GM18951 (cell line): ENCODE data around the gene IGDCC3.

Experiments
- POLR2A ChIP-seq: IDR thresholded peaks from 4 replicates; pipeline ENCODE4 v1.6.1; 2011; ENCODE audit warnings: mild to moderate bottlenecking; ENCODE audit not compliant: insufficient read length, insufficient read depth; ENCODE audit errors: extremely low read depth
- in situ Hi-C: fragments of 300-500 bp; cut with MboI; formaldehyde crosslinking; loops from one replicate; pipeline ENCODE4 v1.12.0; 2022; ENCODE audit warnings: low sequenced_read_pairs, mixed read lengths, inconsistent platforms; ENCODE audit not compliant: unreplicated experiment

The IGDCC3 gene

DNA sequence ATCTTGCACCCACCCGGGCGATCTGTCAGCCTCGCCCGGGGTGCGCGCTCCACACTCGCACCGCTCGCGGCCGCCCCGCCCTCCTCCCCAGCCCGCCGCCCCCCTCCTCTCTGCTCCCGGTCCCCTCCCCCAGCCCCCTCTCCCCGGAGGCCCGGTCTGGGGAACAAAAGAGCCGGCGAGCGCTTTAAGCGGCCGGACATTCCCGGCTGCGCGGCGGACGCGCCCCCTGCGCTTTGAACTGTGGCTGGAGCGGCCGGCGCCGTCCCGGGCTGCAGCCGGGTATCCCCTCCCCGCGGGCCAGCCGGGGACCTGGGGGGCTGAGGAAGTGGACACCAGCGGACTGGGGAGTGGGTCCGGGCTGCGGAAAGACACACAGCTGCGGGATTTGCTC, at the start of gene IGDCC3:
Gene IGDCC3, minus strand, starts transcription at position 27 of the 391 bp plus-strand sequence. CDS start 214 bp downstream, outside the sequence.
- TF ChIP-seq POLR2A, result no peak
- in situ Hi-C loops, result no loop called here

DNA sequence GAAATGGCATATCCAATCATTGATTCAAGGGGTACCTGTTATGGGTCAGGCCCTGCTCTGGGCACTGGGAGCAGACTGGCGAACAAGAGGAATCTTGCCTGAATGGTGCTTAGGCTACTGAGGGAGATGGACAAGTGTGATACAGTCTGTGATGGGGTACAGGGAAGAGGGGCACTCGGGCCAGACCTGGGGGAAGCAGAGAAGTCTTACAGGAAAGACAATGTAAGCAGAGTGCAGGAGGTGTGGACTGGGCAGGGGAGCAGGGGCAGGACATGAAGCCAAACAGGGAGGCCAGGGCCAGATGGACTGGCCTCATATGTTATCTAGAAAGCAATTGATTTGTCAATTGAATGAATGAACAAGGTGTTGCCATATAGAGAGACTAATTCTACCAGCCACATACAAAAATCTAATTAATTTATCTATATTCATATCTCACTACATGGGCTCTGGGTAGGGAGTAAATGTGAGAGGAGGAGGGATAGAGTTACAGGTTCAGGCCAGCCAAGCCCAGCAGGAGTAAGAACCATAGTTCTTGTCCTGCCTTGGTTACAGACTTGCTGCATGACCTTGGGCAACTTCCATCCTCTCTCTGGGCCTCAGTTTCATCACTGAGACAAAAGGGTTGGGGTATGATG, 48.5 kb upstream of the IGDCC3 start:
- in situ Hi-C loops, result no loop called here
- no peak for TF ChIP-seq POLR2A

DNA sequence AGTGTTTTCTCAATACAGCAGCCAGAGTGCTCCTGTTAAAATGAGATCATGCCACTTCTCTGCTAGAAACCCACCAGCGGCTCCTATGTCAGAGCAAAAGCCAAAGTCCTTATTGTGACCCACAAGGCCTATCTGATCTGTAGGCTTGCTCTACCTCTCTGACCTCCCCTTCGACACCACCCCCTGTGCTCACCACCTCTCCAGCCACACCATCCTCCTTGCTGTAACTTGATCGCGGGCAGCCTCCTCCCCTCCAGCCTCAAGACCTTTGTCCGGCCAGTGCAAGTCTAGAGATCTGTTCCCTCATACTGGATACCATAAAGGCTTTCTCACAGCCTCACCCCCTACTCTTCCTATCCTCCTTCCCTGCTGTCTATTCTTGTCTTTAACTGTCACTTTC, 46.9 kb upstream of the IGDCC3 start:
- in situ Hi-C loops, result no loop called here
- TF ChIP-seq POLR2A, result no peak

GRCh38 chr15:65423976-65424679, 46.3 kb upstream of the IGDCC3 start:
- no peak for TF ChIP-seq POLR2A
- in situ Hi-C loops, result no loop called here

- no peak for TF ChIP-seq POLR2A
Measured at GRCh38 chr15:65423150-65423975, 45.6 kb upstream of the IGDCC3 start.

GRCh38 chr15:65421360-65422215, 43.8 kb upstream of the IGDCC3 start:
- TF ChIP-seq POLR2A, result no peak
- in situ Hi-C loops, result no loop called here

More at GRCh38 chr15:65423150-65423975, 45.6 kb upstream of the IGDCC3 start:
- in situ Hi-C loops, result no loop called here

DNA sequence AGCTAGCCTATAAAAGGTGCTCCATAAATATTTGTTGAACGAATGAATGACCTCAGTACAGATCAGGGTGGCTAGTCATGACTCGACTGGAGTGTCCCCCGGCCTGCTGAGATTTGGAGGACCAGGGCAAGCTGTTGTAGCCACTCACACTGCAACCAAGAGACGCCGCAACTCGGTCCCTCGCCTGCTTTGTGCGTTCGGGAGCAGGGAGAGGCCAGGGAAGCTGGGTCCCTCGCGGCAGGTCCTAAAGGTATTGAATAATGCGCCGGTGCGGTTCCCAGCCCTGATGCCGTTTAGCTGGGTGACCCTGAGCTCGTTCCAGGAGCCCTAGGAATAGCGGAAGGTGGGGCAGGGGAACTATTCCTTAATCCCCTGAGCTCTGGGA, 43.2 kb upstream of the IGDCC3 start:
- in situ Hi-C loops, result no loop called here
- no peak for TF ChIP-seq POLR2A

- in situ Hi-C loops, result no loop called here
- no peak for TF ChIP-seq POLR2A
Measured at GRCh38 chr15:65418596-65418995, 40.8 kb upstream of the IGDCC3 start.

- in situ Hi-C loops, result no loop called here
- no peak for TF ChIP-seq POLR2A
Measured at GRCh38 chr15:65416845-65417416, 39.1 kb upstream of the IGDCC3 start.

DNA sequence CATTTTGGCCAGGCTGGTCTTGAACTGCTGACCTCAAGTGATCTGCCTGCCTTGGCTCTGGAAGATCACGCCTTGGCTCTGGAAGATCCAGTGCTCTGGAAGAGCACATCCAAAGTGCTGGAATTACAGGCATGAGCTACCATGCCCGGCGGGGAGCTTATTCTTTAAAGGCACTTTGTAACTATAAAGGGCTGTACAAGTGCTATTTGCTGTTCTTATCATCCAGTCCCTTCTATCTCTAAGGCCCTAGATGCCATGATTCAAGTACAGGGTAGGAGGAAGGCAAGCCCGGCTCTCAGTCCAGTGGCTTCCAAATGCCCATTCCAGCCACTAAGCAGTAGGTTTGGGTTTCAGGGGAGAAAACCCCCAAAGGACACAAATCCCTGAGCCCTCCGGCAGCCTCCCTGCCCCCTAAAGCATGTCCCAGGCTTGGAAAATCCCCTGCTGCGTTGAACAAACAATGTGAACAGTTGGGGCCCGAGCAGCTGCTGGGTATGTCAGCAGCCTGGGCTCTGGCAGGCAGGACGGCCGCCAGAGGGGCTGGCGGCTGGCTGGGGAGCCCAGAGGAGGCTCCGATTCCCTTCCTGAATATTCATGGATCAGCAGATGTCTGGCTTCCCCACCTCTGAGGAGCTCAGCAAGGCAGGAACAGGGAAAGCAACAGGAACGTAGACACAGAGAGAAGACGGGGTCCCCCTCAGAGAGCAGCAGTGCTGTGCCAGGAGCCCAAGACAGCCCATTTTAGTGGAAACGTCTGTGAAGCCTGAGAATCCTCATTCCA, 37.2 kb upstream of the IGDCC3 start:
- TF ChIP-seq POLR2A, result no peak
- in situ Hi-C loops, result no loop called here

- no peak for TF ChIP-seq POLR2A
- in situ Hi-C loops, result no loop called here
Measured at GRCh38 chr15:65413760-65414144, 36.0 kb upstream of the IGDCC3 start.

DNA sequence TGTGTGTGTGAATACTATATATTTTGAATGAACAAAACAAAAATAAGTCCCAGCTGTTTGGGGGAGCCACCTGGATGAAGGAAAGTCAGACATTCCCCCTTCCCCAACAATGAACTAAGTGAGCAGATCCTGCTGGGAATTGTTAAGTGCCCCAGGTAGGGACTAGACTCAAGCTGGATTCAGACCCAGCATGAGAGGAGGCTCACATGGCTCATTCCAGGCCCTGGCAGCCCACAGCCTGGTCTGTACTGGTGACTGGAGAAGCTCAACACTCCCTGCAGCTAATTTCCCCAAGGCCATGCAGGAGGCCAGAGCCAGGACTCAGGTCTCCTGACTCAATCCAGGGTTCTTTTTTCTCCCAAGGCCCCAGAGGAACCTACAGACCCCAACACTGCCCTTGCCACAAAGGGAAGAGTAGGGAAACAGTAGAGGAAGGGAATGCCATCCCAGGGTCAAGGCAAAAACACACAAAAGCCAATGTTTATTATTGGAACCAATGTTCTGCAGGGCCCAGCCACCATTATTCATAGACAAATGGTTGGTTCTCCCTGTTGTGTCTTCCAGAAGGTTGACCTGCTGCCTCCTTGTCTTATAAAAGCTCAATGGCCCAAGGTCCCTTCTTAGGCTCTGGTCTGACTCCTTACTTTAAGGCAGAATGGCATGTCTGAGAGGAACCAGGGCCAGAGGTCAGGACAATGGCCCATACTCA, 35.4 kb upstream of the IGDCC3 start:
- in situ Hi-C loops, result no loop called here
- TF ChIP-seq POLR2A, result no peak

DNA sequence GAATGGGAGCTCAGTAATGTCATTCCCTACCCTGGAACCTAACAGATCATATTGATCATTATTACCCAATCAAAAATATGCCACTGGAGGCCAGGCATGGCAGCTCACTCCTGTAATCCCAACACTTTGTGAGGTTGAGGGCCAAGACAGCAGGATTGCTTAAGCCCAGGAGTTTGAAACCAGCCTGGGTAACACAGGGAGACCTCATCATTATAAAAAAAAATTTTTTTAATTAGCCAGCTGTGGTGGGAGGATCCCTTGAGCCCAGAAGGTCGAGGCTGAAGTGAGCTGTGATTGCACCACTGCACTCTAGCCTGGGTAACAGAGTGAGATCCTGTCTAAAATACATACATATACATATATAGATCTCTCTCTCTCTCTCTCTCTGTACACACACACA, 34.8 kb upstream of the IGDCC3 start:
- TF ChIP-seq POLR2A, result no peak
- in situ Hi-C loops, result no loop called here
